WTC11 (cell line): ENCODE data around the gene MGAT5B.

Source experiments
- ATF6 ChIP-seq: sonication (generic); formaldehyde crosslinking; IDR thresholded peaks from 2 replicates; pipeline ENCODE4 v1.8.1; 2023; ENCODE audit warnings: mild to moderate bottlenecking, missing genetic modification reagents
- CREB1 ChIP-seq: sonication (generic); formaldehyde crosslinking; IDR thresholded peaks from 2 replicates; pipeline ENCODE4 v1.8.0; 2023; ENCODE audit warnings: mild to moderate bottlenecking, missing genetic modification reagents
- CTCF ChIP-seq: fragments of 200-600 bp; IDR thresholded peaks from 2 replicates; pipeline ENCODE4 v1.8.0; 2022; ENCODE audit warnings: antibody characterized with exemption

- no peak for TF ChIP-seq ATF6 (CRISPR knock-in tag)
- no peak for TF ChIP-seq CTCF
- no peak for TF ChIP-seq CREB1 (CRISPR knock-in tag)
Observed at GRCh38 chr17:76878568-76878967, 10.4 kb downstream of the MGAT5B start.
